ENCODE measurements around the gene HERPUD1.
A peak's percentile ranks its signal among the peaks of the same experiment; 100 is the strongest.
"Not testable (repeated sequence)": the region's sequence is repeated elsewhere in the genome, so short reads cannot be mapped to it uniquely, and the experiment has no call there.

Gene HERPUD1

DNA sequence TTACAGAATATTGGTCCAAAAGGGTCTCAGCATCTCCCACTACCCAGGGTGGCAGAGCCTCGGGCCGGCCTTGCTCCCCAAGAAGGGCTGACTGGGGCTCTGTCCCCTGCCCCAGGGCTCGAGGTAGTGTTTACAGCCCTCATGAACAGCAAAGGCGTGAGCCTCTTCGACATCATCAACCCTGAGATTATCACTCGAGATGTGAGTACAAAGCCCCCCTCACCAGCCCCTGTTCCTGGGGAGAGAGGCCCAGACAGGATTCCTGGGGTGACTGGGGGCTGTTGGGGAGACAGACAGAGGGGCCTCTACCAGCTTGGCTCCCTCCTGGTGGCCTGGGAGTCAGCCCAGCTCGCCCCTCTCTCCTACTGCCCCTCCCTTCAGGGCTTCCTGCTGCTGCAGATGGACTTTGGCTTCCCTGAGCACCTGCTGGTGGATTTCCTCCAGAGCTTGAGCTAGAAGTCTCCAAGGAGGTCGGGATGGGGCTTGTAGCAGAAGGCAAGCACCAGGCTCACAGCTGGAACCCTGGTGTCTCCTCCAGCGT, 51.3 kb downstream of the HERPUD1 start:
- DNase-seq: no peak

DNA sequence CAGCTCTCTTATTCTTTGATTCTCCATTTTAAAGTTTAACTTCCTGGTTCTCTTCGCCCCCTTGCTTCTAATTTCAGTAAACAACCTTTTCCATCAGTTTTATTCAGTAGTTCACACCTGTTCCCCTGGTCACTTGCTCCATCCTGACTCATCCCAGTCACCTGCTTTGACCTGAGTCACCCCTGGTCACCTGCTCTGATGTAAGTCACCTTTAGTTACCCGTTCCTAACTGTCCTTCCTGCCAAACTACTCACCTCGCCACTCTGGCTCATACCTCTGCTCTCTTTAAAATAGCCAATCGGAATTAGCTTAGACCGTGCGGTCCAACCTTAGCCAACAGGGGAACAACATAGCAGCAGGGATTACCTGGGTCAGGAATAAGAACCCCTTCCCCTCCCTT, 52.7 kb downstream of the HERPUD1 start:
- DNase-seq: no peak

DNA sequence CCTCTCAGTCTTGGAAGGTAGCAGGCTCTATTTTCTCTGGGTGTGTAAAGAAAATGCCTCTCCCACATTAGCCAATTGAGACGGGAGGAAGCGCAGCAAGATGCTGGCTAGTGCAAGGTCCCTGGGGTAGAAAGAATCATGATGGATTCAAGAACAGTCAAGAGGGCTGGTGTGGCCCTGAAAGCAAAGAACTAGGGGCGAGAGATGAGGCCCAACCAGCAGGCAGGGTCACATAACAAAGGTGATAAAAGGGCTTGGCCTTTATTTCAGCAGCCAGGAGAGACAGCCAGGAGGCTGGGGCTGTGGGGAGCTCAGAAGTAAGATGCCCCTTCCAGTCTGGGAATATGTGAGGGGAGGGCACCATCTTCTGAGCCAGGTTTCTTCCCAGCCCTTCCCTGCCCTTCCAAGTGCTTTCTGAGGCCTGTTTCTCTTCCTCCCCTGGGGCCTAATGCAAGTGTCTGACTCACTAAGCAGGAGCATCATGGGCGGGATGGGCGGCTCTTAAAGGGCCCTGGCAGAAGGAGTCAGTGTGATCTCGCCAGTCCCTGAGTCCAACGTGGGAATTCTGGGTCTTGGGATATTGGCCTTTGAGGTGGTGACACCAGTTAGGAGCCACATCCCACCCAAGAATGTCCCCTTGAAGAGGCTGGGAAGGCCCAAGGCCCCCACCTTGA, 53.5 kb downstream of the HERPUD1 start:
- DNase-seq: no peak

DNA sequence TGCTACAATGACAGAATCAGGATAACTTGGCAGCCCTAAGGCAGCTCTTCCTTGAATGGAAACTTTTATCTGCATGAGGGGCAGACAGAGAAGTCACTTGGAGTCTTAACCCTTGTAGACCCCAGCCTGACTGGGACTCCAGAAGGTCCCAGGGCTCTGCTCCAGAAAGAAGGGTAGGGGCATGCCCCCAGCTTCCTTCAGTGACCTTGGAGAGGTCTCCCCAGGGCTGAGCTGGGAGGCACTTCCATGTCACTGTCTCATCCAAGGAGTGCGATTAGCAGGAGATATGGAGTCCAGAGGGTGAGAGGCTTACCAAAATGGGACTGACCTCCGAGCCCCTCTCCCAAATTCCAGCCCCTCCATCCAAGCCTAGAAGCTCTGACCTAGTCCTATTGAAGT, 54.0 kb downstream of the HERPUD1 start:
- DNase-seq: no peak

DNA sequence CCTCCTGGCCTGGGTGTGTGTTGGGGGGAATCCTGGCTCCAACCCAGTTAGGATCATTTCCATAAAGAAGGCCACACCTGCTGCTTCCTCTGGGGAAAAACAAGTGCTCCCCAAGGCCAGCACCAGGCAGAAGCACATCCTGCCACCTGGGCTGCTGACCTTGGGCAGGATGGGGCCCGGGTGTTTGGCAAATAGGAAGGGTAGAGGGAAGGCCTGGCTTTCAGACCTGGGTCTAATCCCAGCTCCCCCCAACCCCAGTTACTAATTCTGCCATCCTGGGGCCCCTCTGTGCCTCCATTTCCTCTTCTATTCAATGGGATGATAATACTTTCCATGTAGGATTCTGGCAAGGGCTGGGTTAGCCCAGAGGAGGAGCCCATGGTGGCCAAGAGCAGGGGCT, 54.4 kb downstream of the HERPUD1 start:
- no peak for DNase-seq

DNA sequence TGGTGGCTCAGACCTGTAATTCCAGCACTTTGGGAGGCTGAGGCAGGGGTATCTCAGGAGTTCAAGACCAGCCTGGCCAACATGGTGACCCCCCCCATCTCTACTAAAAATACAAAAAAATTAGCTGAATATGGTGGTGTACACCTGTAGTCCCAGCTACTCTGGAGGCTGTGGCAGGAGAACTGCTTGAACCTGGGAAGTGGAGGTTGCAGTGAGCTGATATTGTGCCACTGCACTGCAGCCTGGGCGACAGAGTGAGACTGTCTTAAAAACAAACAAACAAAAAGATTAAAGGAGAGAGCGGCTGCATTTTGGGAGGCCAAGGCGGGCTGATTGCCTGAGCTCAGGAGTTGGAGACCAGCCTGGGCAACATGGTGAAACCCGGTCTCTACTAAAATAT, 55.0 kb downstream of the HERPUD1 start:
- DNase-seq: not testable (repeated sequence)

DNA sequence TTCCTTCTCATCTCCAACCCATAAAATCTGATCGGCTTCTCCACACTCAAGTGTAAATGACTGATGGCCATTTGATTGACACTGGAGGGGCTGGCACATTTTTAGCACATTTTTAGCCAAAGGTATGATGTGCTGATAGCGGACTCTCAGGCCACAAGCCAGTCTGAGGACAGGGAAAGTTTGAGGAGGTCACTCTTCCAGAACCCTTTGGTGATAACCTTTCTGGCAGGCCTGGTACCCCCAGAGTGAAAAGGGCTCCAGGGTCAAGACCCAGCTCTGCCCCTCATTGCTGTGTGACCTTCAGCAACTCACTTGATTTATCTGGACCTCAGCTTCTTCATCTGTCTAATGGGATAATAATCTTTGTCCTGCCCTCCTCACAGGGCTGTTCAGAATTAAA, 55.8 kb downstream of the HERPUD1 start:
- DNase-seq: no peak

DNA sequence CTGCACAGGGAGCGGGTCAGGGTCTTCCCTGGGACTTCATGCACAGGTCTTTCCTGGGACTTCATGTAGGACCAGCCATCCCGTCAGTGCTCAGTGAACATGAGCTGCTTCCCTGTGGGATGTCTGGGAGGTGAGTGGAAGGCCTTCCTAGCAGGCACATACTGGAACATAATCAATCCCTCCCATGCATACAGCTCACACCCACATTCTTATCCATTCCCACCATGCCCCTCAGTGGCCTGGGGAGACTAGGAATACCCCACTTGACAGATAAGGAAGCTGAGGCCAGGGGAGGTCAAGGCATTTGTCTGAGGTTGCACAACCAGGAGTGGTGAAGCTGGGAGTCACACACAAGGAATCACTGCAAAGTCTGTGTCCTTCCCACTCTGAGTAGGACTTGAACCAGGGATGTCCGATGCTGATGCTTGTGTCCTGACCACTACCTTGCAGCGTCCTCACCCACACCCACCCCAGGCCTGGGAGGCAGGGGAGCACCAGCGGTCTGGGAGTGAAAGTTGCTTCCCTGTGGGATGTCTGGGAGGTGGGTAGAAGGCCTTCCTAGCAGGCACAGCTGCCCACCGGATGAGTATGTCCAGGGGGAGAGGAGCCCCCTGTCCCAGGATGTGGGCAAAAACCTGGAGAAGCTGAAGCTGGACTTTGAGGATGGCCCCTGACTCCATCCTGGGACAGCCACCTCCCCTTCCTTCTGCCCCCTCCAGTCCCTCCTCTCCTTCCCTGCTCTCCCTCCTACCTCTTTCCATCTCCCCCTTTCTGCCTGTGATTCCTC, 56.4 kb downstream of the HERPUD1 start:
- DNase-seq: no peak

DNA sequence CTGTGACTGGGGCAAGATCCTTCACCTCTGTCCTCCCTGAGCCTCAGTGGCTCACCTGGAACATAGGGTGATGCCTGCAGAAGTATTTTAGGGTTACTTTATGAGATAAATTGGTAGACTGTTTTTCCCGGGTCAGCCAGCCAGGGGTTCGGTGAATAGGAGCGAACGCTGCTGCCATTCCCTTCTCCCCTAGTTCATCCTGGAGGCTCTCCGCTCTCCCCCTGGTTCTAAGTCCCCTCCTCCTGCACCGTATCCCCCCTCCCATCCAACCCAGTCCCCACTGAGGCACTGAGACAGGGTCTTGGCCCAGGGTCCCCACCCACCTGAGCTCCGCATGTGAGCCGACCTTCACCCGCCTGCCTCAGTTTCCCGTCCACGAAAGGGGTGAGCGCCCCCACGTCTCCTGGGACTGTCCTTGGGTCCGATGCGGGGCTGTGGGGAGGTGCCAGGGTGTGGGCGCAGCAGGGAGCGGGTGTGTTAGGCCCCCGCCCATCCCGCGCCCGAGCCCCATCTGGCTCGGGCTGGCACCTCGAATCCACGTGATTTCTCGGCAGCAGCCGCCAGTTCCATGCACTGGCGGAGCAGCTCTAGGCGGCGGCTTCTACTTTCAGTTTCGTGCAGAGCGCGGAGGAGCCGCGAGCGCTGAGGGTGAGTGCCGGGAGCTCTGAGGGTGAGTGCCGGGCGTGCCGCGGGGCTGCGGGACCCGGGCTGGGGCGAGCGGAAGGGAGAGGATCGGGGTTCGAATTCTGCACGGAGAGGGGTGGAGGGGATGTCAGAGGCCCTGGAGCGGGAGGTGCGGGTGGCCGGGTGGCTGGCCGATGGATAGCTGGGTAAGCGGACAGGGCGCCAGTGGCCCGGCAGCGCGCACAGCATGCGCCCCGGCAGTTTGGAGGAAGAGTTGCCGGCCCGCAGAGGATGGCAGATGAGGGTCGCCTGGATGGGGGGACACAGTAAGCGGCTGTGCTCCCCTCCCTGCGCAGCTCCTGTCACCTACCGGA, 57.3 kb downstream of the HERPUD1 start, which contains the start of gene NLRC5:
TSS of gene NLRC5 (plus strand) at position 610 of the 998 bp plus-strand sequence. CDS start 31,156 bp downstream, outside the sequence.
- DNase-seq: peak in 1 of 2 experiments; percentile 1

DNA sequence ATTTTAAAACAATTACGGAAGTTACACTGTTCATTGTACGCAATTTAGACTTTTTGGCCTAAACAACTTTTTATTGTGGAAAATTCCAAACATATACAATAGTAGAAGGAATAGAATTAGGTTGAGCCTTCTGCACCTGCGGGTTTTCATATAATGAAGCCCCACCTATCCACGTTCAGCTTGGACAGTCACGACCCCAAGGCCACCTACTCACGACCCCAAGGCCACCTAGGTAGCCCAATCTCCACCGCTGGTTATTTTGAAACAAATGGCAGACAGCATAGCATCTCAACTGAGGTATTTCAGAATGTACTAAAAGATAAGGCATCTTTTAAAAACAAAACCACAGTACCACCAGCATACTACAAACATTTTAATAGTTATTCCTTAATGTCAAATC, 58.0 kb downstream of the HERPUD1 start:
- DNase-seq: no peak

DNA sequence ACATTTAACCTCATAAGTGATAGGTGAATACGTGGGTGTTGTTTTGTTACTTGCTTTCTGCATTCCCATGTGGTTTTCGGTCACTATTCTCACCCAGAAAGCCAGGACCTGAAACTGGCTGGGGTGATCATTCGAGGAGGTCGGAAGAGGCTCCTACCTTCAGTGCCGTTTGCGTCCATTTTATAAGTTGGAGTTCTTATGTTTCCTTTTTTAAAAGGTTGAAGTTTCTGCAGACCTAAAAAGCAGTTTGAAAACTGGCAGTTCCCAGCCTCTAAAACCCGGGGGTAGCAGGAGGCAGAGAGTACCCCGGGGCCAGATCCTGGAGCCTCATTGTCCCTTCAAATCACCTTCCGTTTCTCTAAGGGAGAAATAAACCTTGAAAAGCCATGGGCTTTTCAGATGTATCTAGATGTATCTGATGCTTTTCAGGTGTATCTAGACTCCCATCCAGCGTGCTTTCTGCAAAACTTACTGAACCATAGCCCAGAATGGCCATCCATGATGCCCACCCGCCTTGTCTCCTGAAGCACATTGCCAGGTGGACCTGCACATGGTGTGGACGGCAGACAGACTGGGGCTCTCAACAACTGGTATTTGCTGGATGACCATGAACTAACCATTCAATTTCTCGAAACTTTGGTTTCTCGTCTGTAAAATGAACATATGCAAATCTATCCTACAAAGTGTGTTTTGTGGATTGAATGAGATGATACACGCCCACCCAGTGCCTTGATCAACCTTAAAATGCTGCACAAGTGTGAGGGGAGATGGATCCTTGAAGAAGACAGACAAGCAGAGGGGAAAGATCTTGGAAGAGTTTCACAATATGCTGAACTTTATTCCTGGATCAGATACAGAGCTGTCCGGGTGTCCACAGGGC, 58.7 kb downstream of the HERPUD1 start:
- DNase-seq: no peak

DNA sequence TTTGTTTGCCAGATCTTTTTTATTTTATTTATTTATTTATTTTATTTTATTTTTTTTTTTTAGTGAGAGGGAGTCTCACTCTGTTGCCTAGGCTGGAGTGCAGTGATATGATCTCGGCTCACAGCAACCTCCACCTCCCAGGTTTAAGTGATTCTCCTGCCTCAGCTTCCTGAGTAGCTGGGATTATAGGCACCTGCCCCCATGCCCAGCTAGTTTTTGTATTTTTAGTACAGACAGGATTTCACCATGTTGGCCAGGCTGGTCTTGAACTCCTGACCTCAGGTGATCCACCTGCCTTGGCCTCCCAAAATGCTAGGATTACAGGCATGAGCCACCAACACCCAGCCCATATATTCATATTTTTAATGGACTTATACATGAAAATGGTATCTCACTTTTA, 60.5 kb downstream of the HERPUD1 start:
- not testable (repeated sequence) for DNase-seq

DNA sequence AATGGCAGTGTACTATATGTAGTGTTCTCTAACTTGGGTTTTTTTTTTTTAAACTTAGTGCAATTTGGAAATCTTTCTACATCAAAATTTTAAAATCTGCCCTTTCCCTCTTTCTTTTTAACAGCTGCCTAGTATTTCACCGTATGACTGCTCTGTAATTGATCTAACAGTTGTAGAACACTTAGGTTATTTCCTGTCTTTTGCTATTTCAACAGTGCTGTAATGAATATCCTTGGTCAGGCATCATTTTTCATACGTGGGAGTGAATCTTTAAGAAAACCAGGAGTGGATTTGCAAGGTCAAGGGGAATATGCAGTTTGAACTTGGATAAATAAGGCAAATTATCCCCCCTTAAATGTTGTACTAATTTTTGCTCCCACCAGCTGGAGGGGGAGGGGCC, 61.3 kb downstream of the HERPUD1 start:
- DNase-seq: no peak

DNA sequence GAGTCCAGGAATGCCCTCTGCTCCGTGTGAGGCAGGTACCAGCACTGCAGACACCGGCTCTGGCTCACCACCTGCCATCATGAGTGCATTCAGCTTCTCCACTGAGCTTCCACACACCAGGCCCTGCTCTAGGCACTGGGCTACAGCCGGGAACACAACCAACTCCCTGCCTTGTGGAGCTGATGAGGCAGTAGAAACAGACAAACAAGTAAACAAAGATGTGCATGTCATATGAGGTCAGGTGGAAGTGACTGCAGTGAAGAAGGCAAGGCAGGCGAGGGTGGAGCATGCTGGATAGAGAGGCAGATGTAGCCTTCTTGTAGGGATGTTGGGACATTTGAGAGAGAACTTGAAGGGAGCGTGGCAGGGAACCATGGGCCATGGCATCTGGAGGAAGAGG, 62.4 kb downstream of the HERPUD1 start:
- no peak for DNase-seq

All from NCI-H1930 (cell line).